HL-60 (cell line): ENCODE results near the gene NOXRED1.

ENCODE experiments used
- DNase-seq, 2 experiments: peaks; one replicate each; pipeline ENCODE4 v3.0.0-alpha.2; 2010 to 2020; ENCODE audit warnings: low read depth in 1 of 2, low spot score in 1 of 2
- H3K27ac ChIP-seq: fragments of 250-450 bp; sonication (Bioruptor Pico); replicated peaks from 2 replicates; pipeline ENCODE4 v1.5.1; 2020; ENCODE audit warnings: mild to moderate bottlenecking, moderate library complexity
- H3K27me3 ChIP-seq: fragments of 250-450 bp; sonication (Bioruptor Pico); 2 replicates; pipeline ENCODE4 v1.5.1; 2021; ENCODE audit warnings: mild to moderate bottlenecking, moderate library complexity; ENCODE audit not compliant: insufficient read depth, poor library complexity, severe bottlenecking
- H3K4me3 ChIP-seq: replicated peaks from 2 replicates; pipeline ENCODE4 v1.5.1; 2011; ENCODE audit warnings: mild to moderate bottlenecking, control low read depth, low read length; ENCODE audit not compliant: insufficient read depth
- GABPA ChIP-seq: IDR thresholded peaks from 2 replicates; pipeline ENCODE4 v1.6.1; 2012; ENCODE audit warnings: low read depth
- POLR2AphosphoS5 ChIP-seq: IDR thresholded peaks from 2 replicates; pipeline ENCODE4 v1.6.1; 2012; ENCODE audit warnings: low read depth
- SPI1 ChIP-seq: IDR thresholded peaks from 2 replicates; pipeline ENCODE4 v1.6.1; 2012; ENCODE audit warnings: low read depth, mild to moderate bottlenecking, borderline replicate concordance
- TF ChIP-seq, protein P1 (sequence below): IDR thresholded peaks from 2 replicates; pipeline ENCODE4 v1.6.1; 2012; ENCODE audit warnings: low read depth; ENCODE audit not compliant: insufficient replicate concordance
- TF ChIP-seq, protein P2 (sequence below): IDR thresholded peaks from one replicate; pipeline ENCODE4 v1.5.1; 2011; ENCODE audit warnings: low read length, control low read depth, inconsistent platforms; ENCODE audit not compliant: insufficient read depth

Gene NOXRED1

DNA sequence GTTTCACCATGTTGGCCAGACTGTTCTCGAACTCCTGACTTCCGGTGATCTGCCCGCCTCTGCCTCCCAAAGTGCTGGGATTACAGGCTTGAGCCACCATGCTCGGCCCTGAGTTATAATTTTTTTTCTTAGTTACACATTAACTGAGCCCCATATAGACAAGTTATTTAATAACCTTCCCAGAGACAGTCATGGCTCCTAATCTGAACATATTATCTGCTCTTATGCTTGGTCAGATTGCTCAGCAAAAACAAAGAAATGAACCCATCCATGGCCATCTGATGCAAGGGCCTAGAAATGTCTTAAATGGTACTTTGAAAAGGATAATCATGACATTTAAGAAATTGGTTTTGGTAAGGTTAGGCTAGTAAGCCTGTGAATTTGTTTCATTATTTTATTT is 33.1 kb downstream of the NOXRED1 start:
- Histone ChIP-seq H3K4me3 (no peak overlapping the region), H3K27me3 (no peaks in the 10 kb centered on the region), H3K27ac (no peak overlapping the region)
- no peak for DNase-seq
- TF ChIP-seq SPI1, result no peak
- TF ChIP-seq, protein P1, sequence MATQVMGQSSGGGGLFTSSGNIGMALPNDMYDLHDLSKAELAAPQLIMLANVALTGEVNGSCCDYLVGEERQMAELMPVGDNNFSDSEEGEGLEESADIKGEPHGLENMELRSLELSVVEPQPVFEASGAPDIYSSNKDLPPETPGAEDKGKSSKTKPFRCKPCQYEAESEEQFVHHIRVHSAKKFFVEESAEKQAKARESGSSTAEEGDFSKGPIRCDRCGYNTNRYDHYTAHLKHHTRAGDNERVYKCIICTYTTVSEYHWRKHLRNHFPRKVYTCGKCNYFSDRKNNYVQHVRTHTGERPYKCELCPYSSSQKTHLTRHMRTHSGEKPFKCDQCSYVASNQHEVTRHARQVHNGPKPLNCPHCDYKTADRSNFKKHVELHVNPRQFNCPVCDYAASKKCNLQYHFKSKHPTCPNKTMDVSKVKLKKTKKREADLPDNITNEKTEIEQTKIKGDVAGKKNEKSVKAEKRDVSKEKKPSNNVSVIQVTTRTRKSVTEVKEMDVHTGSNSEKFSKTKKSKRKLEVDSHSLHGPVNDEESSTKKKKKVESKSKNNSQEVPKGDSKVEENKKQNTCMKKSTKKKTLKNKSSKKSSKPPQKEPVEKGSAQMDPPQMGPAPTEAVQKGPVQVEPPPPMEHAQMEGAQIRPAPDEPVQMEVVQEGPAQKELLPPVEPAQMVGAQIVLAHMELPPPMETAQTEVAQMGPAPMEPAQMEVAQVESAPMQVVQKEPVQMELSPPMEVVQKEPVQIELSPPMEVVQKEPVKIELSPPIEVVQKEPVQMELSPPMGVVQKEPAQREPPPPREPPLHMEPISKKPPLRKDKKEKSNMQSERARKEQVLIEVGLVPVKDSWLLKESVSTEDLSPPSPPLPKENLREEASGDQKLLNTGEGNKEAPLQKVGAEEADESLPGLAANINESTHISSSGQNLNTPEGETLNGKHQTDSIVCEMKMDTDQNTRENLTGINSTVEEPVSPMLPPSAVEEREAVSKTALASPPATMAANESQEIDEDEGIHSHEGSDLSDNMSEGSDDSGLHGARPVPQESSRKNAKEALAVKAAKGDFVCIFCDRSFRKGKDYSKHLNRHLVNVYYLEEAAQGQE, result no peak
- TF ChIP-seq POLR2AphosphoS5, result no peak
- TF ChIP-seq GABPA, result no peak
- TF ChIP-seq, protein P2, sequence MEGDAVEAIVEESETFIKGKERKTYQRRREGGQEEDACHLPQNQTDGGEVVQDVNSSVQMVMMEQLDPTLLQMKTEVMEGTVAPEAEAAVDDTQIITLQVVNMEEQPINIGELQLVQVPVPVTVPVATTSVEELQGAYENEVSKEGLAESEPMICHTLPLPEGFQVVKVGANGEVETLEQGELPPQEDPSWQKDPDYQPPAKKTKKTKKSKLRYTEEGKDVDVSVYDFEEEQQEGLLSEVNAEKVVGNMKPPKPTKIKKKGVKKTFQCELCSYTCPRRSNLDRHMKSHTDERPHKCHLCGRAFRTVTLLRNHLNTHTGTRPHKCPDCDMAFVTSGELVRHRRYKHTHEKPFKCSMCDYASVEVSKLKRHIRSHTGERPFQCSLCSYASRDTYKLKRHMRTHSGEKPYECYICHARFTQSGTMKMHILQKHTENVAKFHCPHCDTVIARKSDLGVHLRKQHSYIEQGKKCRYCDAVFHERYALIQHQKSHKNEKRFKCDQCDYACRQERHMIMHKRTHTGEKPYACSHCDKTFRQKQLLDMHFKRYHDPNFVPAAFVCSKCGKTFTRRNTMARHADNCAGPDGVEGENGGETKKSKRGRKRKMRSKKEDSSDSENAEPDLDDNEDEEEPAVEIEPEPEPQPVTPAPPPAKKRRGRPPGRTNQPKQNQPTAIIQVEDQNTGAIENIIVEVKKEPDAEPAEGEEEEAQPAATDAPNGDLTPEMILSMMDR, result no peak

- no peaks in the 10 kb centered on the region for H3K27me3 ChIP-seq
- peak; percentile 19 to 44 for DNase-seq
- TF ChIP-seq GABPA (no peak), SPI1 (no peak), POLR2AphosphoS5 (no peak)
- TF ChIP-seq, protein P2, result no peak
- TF ChIP-seq, protein P1, result no peak
Observed at GRCh38 chr14:77378701-77379100, 44.6 kb downstream of the NOXRED1 start.

DNA sequence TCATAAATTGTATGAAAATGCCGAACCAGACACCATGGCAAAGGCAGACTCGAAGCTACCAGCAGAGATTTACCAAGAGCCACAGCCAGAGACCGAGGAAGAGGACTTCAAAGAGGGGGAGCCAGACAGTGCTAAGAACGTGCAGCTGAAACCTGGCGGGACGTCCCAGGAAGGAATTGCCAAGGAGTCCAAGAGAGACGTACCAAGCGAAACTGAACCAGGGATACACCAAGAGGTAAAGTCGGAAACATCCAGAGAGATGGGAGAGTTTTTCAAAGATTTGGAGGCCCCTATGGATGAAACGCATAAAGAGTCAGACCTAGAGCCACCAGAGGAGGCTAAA is 45.9 kb downstream of the NOXRED1 start:
- DNase-seq, result no peak
- H3K4me3 ChIP-seq, result peak overlapping the region; percentile 70
- TF ChIP-seq POLR2AphosphoS5, result no peak
- TF ChIP-seq, protein P2, result no peak
- no peak for TF ChIP-seq SPI1
- TF ChIP-seq GABPA, result no peak
- TF ChIP-seq, protein P1, result no peak
- H3K27me3 ChIP-seq, result no peaks in the 10 kb centered on the region
- H3K27ac ChIP-seq, result no peak overlapping the region; the same call in 1 of the 2 replicates

More at GRCh38 chr14:77378701-77379100, 44.6 kb downstream of the NOXRED1 start:
- Histone ChIP-seq H3K27ac (no peak overlapping the region), H3K4me3 (no peak overlapping the region)
